AG20443 (cell line): ENCODE measurements around the gene SLK.

Source experiments
- DNase-seq: peaks from one replicate; pipeline ENCODE4 v3.0.0; 2012; ENCODE audit warnings: low spot score, mixed read lengths

The SLK gene

GRCh38 chr10:104034401-104035193, 67.7 kb downstream of the SLK start:
- DNase-seq, result peak; percentile 9

- peak; percentile 14 for DNase-seq
These were observed 68.5 kb downstream of the SLK start for GRCh38 chr10:104035194-104036068.

- DNase-seq, result no peak
These were observed 69.1 kb downstream of the SLK start for GRCh38 chr10:104036069-104036384.

GRCh38 chr10:104036518-104037260, 69.7 kb downstream of the SLK start:
- DNase-seq, result peak; percentile 7

- DNase-seq, result peak; percentile 4
These were observed 70.5 kb downstream of the SLK start for GRCh38 chr10:104037261-104037951.

GRCh38 chr10:104038537-104038936, 71.6 kb downstream of the SLK start:
- DNase-seq, result peak; percentile 3

GRCh38 chr10:104038958-104039752, 72.2 kb downstream of the SLK start:
- peak; percentile 3 for DNase-seq

GRCh38 chr10:104040382-104040781, 73.4 kb downstream of the SLK start:
- DNase-seq, result no peak

GRCh38 chr10:104040862-104041789, 74.2 kb downstream of the SLK start:
- DNase-seq, result no peak

- DNase-seq, result no peak
These were observed 75.1 kb downstream of the SLK start for GRCh38 chr10:104041891-104042535.

GRCh38 chr10:104043185-104043830, 76.4 kb downstream of the SLK start:
- DNase-seq, result no peak

- DNase-seq, result no peak
These were observed 76.9 kb downstream of the SLK start for GRCh38 chr10:104043854-104044253.

- DNase-seq, result peak; percentile 91
These were observed 78.5 kb downstream of the SLK start for GRCh38 chr10:104045151-104046089.

GRCh38 chr10:104046651-104047050, 79.7 kb downstream of the SLK start:
- DNase-seq, result no peak

GRCh38 chr10:104049504-104050250, 82.7 kb downstream of the SLK start:
- peak; percentile 73 for DNase-seq

- no peak for DNase-seq
These were observed 85.5 kb downstream of the SLK start for GRCh38 chr10:104052431-104052830.

GRCh38 chr10:104053201-104053600, 86.3 kb downstream of the SLK start:
- DNase-seq, result no peak
